Measurements from ENCODE around the gene TXNRD1. TPM values are rescaled to one million over a fixed set of nuclear protein-coding genes. Genes with fewer than 3 reads are reported as not detected.

TXNRD1 gene
- total and polyA plus RNA-seq, 10 donors, result 13.7 to 107 (median 56.8) TPM

- intact Hi-C loops (cut with DNase I; ENCODE audit: low total_unique reads), result no loop called here
- WGBS, 5 donors, result 90 to 99% (median 97%) methylated on average over 2 of the region's 2 CpGs
These were observed 129.1 kb downstream of the TXNRD1 start for GRCh38 chr12:104344682-104345081.

GRCh38 chr12:104345234-104346066 lies 129.9 kb downstream of the TXNRD1 start:
- peaks cover 0 to 100% (median 67%) of the 10 kb centered on the region in 6 donors for H3K36me3 ChIP-seq
- no peaks in the 10 kb centered on the region for H3K9me3 ChIP-seq
- no peaks in the 10 kb centered on the region for H3K27me3 ChIP-seq (replicated peaks in 1 of 7)
- 95 to 98% (median 96%) methylated on average over 7 of the region's 7 CpGs for WGBS, 5 donors
- intact Hi-C loops (cut with DNase I; ENCODE audit: low total_unique reads), result no loop called here
- no peak overlapping the region for H3K4me3 ChIP-seq
- H3K27ac ChIP-seq, result no peak overlapping the region
- DNase-seq, result no peak
- H3K4me1 ChIP-seq, result no peaks in the 10 kb centered on the region
- TF ChIP-seq CTCF (IDR thresholded peaks at IDR 0.05 in 8 of 11, conservative IDR thresholded peaks at IDR 0.05 in 3 of 11), result no peak
- no peak for TF ChIP-seq POLR2A (IDR thresholded peaks at IDR 0.05)
- no peak for TF ChIP-seq POLR2AphosphoS5 (IDR thresholded peaks at IDR 0.05)

More at GRCh38 chr12:104344682-104345081, 129.1 kb downstream of the TXNRD1 start:
- Histone ChIP-seq H3K4me1 (no peaks in the 10 kb centered on the region), H3K9me3 (no peaks in the 10 kb centered on the region), H3K27me3 (replicated peaks in 1 of 7) (no peaks in the 10 kb centered on the region), H3K36me3 (peaks cover 0 to 100% (median 71%) of the 10 kb centered on the region in 6 donors), H3K4me3 (no peak overlapping the region), H3K27ac (no peak overlapping the region)
- TF ChIP-seq POLR2AphosphoS5 (IDR thresholded peaks at IDR 0.05), result no peak
- no peak for TF ChIP-seq CTCF (IDR thresholded peaks at IDR 0.05 in 8 of 11, conservative IDR thresholded peaks at IDR 0.05 in 3 of 11)
- no peak for TF ChIP-seq POLR2A (IDR thresholded peaks at IDR 0.05)
- DNase-seq, result no peak

GRCh38 chr12:104347374-104348075 lies 131.9 kb downstream of the TXNRD1 start:
- no peak overlapping the region for H3K27ac ChIP-seq
- no peaks in the 10 kb centered on the region for H3K4me1 ChIP-seq
- H3K9me3 ChIP-seq, result no peaks in the 10 kb centered on the region
- TF ChIP-seq CTCF (IDR thresholded peaks at IDR 0.05 in 8 of 11, conservative IDR thresholded peaks at IDR 0.05 in 3 of 11), result no peak
- no peak for TF ChIP-seq POLR2A (IDR thresholded peaks at IDR 0.05)
- no peak for TF ChIP-seq POLR2AphosphoS5 (IDR thresholded peaks at IDR 0.05)
- no peak for DNase-seq
- 88 to 93% (median 91%) methylated on average over 5 of the region's 5 CpGs for WGBS, 5 donors
- intact Hi-C loops (cut with DNase I; ENCODE audit: low total_unique reads), result no loop called here
- H3K4me3 ChIP-seq, result no peak overlapping the region
- no peaks in the 10 kb centered on the region for H3K27me3 ChIP-seq (replicated peaks in 1 of 7)
- peaks cover 0 to 100% (median 55%) of the 10 kb centered on the region in 6 donors for H3K36me3 ChIP-seq

Measured in spleen (tissue), 11 donors.